Neural cell (in vitro differentiated cells): Measurements from ENCODE around the gene TMEM117. TPM values are rescaled to one million over a fixed set of nuclear protein-coding genes. Genes with fewer than 3 reads are reported as not detected.

Experiments used
- H2AFZ ChIP-seq: fragments of 200-600, 300-800 bp; sonication (generic), shearing (Covaris generic); 2 replicates; pipeline ENCODE4 v1.6.0; 2014; ENCODE audit warnings: low read depth, mild to moderate bottlenecking, antibody characterized with exemption, low read length, moderate library complexity
- H3F3A ChIP-seq: fragments of 200-600 bp; shearing (Covaris generic); 2 replicates; pipeline ENCODE4 v1.6.1; 2016; ENCODE audit warnings: mild to moderate bottlenecking, moderate library complexity, mixed read lengths, antibody characterized with exemption, low read length; ENCODE audit not compliant: insufficient read depth, poor library complexity, severe bottlenecking
- H3K27ac ChIP-seq: fragments of 200-600, 300-800 bp; sonication (generic), shearing (Covaris generic); 2 replicates; pipeline ENCODE4 v1.5.1; 2014; ENCODE audit warnings: mild to moderate bottlenecking, low read length, moderate library complexity
- H3K27me3 ChIP-seq: fragments of 300-800, 200-600 bp; sonication (generic), shearing (Covaris generic); 2 replicates; pipeline ENCODE4 v1.6.0; 2014; ENCODE audit warnings: mild to moderate bottlenecking, low read depth, low read length, moderate library complexity; ENCODE audit not compliant: insufficient read depth
- H3K36me3 ChIP-seq: fragments of 300-800, 200-600 bp; sonication (generic), shearing (Covaris generic); 2 replicates; pipeline ENCODE4 v1.5.1; 2014; ENCODE audit warnings: mild to moderate bottlenecking, antibody characterized with exemption, low read length, moderate library complexity; ENCODE audit not compliant: insufficient read depth
- H3K4me2 ChIP-seq: fragments of 300-800, 200-600 bp; sonication (generic), shearing (Covaris generic); 2 replicates; pipeline ENCODE4 v1.6.0; 2014; ENCODE audit warnings: mild to moderate bottlenecking, low read length
- H3K4me3 ChIP-seq: fragments of 300-800, 200-600 bp; sonication (generic), shearing (Covaris generic); 2 replicates; pipeline ENCODE4 v1.5.1; 2014; ENCODE audit warnings: mild to moderate bottlenecking, low read length, moderate library complexity
- H3K79me2 ChIP-seq: fragments of 200-600 bp; shearing (Covaris generic); replicated peaks from 2 replicates; pipeline ENCODE4 v1.6.0; 2014; ENCODE audit warnings: mild to moderate bottlenecking, low read length, moderate library complexity; ENCODE audit not compliant: insufficient read depth
- H3K9ac ChIP-seq: fragments of 300-800, 200-600 bp; sonication (generic), shearing (Covaris generic); 2 replicates; pipeline ENCODE4 v1.6.1; 2016; ENCODE audit warnings: mild to moderate bottlenecking, low read length, mixed read lengths
- H3K9me2 ChIP-seq: fragments of 200-600 bp; shearing (Covaris generic); 2 replicates; pipeline ENCODE4 v1.6.1; 2016; ENCODE audit warnings: mild to moderate bottlenecking, low read length, mixed read lengths; ENCODE audit not compliant: insufficient read depth
- H3K9me3 ChIP-seq: fragments of 200-600, 300-800 bp; sonication (generic), shearing (Covaris generic); 2 replicates; pipeline ENCODE4 v1.6.1; 2016; ENCODE audit warnings: mild to moderate bottlenecking, mixed run types, low read length, moderate library complexity, mixed read lengths
- H4K20me1 ChIP-seq: fragments of 200-600 bp; shearing (Covaris generic); 2 replicates; pipeline ENCODE4 v1.6.1; 2016; ENCODE audit warnings: mild to moderate bottlenecking, mixed run types; ENCODE audit not compliant: insufficient read depth
- EP300 ChIP-seq: fragments of 450-650 bp; conservative IDR thresholded peaks from 2 replicates; pipeline ENCODE4 v1.6.1; 2014; ENCODE audit warnings: antibody characterized with exemption, mild to moderate bottlenecking, moderate library complexity; ENCODE audit not compliant: poor library complexity, severe bottlenecking
- EZH2 ChIP-seq: fragments of 200-600, 300-800 bp; shearing (Covaris generic), sonication (generic); IDR thresholded peaks from 2 replicates; pipeline ENCODE4 v1.6.1; 2014; ENCODE audit warnings: antibody characterized with exemption, low read length, borderline replicate concordance, mild to moderate bottlenecking; ENCODE audit not compliant: insufficient read depth, poor library complexity, severe bottlenecking
- MXI1 ChIP-seq: fragments of 450-650 bp; conservative IDR thresholded peaks from 2 replicates; pipeline ENCODE4 v1.6.1; 2014; ENCODE audit warnings: antibody characterized with exemption, mild to moderate bottlenecking; ENCODE audit not compliant: poor library complexity, severe bottlenecking
- POLR2AphosphoS5 ChIP-seq: IDR thresholded peaks from 2 replicates; pipeline ENCODE4 v1.6.1; 2012
- RAD21 ChIP-seq: fragments of 450-650 bp; conservative IDR thresholded peaks from 2 replicates; pipeline ENCODE4 v1.6.1; 2014; ENCODE audit warnings: antibody characterized with exemption, mild to moderate bottlenecking, moderate library complexity
- SMC3 ChIP-seq: fragments of 450-650 bp; conservative IDR thresholded peaks from 2 replicates; pipeline ENCODE4 v1.6.1; 2014; ENCODE audit warnings: antibody characterized with exemption, mild to moderate bottlenecking, moderate library complexity; ENCODE audit not compliant: poor library complexity
- TAF1 ChIP-seq: IDR thresholded peaks from 2 replicates; pipeline ENCODE4 v1.6.1; 2012; ENCODE audit warnings: low read depth
- polyA plus RNA-seq: library from polyadenylated mRNA; depleted of rRNA; stranded (reverse); fragments of >200 nt; gene quantifications from 2 replicates; pipeline ENCODE4 v1.2.3, GENCODE V29; 2014
- TF ChIP-seq, protein P1 (sequence below): IDR thresholded peaks from 2 replicates; pipeline ENCODE4 v1.6.1; 2012; ENCODE audit warnings: borderline replicate concordance
- TF ChIP-seq, protein P2 (sequence below): fragments of 450-650 bp; IDR thresholded peaks from 2 replicates; pipeline ENCODE4 v1.5.1; 2014; ENCODE audit warnings: antibody characterized with exemption, mild to moderate bottlenecking, moderate library complexity; ENCODE audit not compliant: poor library complexity, severe bottlenecking

TMEM117 gene
- polyA plus RNA-seq, 1 donor from 2014 or later = 5.3 TPM

DNA sequence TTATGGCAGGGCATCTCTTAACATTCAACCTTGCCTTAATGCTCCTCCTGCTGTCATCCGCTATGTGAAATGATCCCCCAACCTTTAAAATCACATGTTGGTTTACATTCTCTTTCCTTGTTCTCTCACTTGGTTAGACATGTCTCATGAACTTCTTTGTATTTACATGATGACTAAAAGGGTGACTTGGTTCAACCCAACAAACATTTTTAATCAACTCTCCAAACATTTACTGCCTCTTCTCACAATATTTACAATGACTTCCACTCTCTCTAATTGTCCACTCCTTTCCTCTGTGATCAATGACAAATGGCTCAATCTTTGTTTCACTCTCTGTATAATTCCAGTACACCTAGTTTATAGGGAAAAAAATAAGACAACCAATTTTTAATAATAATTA lies 534.1 kb downstream of the TMEM117 start:
- H3K9me3 ChIP-seq = no peaks in the 10 kb centered on the region
- no peak overlapping the region for H3K4me3 ChIP-seq
- H3K4me2 ChIP-seq = no peak overlapping the region
- H2AFZ ChIP-seq = no peak overlapping the region
- H3K27me3 ChIP-seq = no peaks in the 10 kb centered on the region
- no peak overlapping the region for H3K27ac ChIP-seq
- H3K9me2 ChIP-seq = no peaks in the 10 kb centered on the region
- H3K79me2 ChIP-seq = no peaks in the 10 kb centered on the region
- H4K20me1 ChIP-seq = no peaks in the 10 kb centered on the region
- H3K9ac ChIP-seq = no peak overlapping the region
- no peaks in the 10 kb centered on the region for H3K36me3 ChIP-seq
- H3F3A ChIP-seq = no peaks in the 10 kb centered on the region
- no peak for TF ChIP-seq SMC3
- TF ChIP-seq RAD21 = no peak
- TF ChIP-seq POLR2AphosphoS5 = no peak
- no peak for TF ChIP-seq EP300
- TF ChIP-seq TAF1 = no peak
- TF ChIP-seq, protein P1, sequence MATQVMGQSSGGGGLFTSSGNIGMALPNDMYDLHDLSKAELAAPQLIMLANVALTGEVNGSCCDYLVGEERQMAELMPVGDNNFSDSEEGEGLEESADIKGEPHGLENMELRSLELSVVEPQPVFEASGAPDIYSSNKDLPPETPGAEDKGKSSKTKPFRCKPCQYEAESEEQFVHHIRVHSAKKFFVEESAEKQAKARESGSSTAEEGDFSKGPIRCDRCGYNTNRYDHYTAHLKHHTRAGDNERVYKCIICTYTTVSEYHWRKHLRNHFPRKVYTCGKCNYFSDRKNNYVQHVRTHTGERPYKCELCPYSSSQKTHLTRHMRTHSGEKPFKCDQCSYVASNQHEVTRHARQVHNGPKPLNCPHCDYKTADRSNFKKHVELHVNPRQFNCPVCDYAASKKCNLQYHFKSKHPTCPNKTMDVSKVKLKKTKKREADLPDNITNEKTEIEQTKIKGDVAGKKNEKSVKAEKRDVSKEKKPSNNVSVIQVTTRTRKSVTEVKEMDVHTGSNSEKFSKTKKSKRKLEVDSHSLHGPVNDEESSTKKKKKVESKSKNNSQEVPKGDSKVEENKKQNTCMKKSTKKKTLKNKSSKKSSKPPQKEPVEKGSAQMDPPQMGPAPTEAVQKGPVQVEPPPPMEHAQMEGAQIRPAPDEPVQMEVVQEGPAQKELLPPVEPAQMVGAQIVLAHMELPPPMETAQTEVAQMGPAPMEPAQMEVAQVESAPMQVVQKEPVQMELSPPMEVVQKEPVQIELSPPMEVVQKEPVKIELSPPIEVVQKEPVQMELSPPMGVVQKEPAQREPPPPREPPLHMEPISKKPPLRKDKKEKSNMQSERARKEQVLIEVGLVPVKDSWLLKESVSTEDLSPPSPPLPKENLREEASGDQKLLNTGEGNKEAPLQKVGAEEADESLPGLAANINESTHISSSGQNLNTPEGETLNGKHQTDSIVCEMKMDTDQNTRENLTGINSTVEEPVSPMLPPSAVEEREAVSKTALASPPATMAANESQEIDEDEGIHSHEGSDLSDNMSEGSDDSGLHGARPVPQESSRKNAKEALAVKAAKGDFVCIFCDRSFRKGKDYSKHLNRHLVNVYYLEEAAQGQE = no peak
- no peak for TF ChIP-seq MXI1
- TF ChIP-seq EZH2 = no peak
- TF ChIP-seq, protein P2, sequence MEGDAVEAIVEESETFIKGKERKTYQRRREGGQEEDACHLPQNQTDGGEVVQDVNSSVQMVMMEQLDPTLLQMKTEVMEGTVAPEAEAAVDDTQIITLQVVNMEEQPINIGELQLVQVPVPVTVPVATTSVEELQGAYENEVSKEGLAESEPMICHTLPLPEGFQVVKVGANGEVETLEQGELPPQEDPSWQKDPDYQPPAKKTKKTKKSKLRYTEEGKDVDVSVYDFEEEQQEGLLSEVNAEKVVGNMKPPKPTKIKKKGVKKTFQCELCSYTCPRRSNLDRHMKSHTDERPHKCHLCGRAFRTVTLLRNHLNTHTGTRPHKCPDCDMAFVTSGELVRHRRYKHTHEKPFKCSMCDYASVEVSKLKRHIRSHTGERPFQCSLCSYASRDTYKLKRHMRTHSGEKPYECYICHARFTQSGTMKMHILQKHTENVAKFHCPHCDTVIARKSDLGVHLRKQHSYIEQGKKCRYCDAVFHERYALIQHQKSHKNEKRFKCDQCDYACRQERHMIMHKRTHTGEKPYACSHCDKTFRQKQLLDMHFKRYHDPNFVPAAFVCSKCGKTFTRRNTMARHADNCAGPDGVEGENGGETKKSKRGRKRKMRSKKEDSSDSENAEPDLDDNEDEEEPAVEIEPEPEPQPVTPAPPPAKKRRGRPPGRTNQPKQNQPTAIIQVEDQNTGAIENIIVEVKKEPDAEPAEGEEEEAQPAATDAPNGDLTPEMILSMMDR = no peak

GRCh38 chr12:44370982-44371381 lies 535.1 kb downstream of the TMEM117 start:
- no peaks in the 10 kb centered on the region for H3K79me2 ChIP-seq
- H3K4me3 ChIP-seq = no peak overlapping the region
- H3K27ac ChIP-seq = no peak overlapping the region
- no peaks in the 10 kb centered on the region for H3K36me3 ChIP-seq
- no peak overlapping the region for H3K4me2 ChIP-seq
- H3F3A ChIP-seq = no peaks in the 10 kb centered on the region
- no peaks in the 10 kb centered on the region for H3K9me2 ChIP-seq
- H2AFZ ChIP-seq = no peak overlapping the region
- H4K20me1 ChIP-seq = no peaks in the 10 kb centered on the region
- no peaks in the 10 kb centered on the region for H3K27me3 ChIP-seq
- no peaks in the 10 kb centered on the region for H3K9me3 ChIP-seq
- no peak overlapping the region for H3K9ac ChIP-seq
- no peak for TF ChIP-seq EZH2
- no peak for TF ChIP-seq RAD21
- TF ChIP-seq EP300 = no peak
- TF ChIP-seq, protein P2 = no peak
- TF ChIP-seq, protein P1 = no peak
- no peak for TF ChIP-seq SMC3
- TF ChIP-seq MXI1 = no peak
- TF ChIP-seq TAF1 = no peak
- no peak for TF ChIP-seq POLR2AphosphoS5
